ENCODE data around the gene RMI2.

Gene RMI2

GRCh38 chr16:11386791-11387546 is 41.7 kb downstream of the RMI2 start:
- DNase-seq: no peak

GRCh38 chr16:11389083-11389482 is 43.8 kb downstream of the RMI2 start:
- DNase-seq: no peak

- DNase-seq: no peak
Observed at GRCh38 chr16:11389631-11390565, 44.6 kb downstream of the RMI2 start.

GRCh38 chr16:11390573-11391495 is 45.6 kb downstream of the RMI2 start:
- DNase-seq: no peak

- DNase-seq: no peak
Observed at GRCh38 chr16:11391576-11391975, 46.3 kb downstream of the RMI2 start.

GRCh38 chr16:11392041-11392581 is 46.9 kb downstream of the RMI2 start:
- no peak for DNase-seq

GRCh38 chr16:11393366-11393765 is 48.1 kb downstream of the RMI2 start:
- DNase-seq: no peak

- no peak for DNase-seq
Observed at GRCh38 chr16:11393861-11394592, 48.8 kb downstream of the RMI2 start.

- no peak for DNase-seq
Observed at GRCh38 chr16:11394593-11394960, 49.3 kb downstream of the RMI2 start.

GRCh38 chr16:11395008-11395948 is 50.0 kb downstream of the RMI2 start:
- no peak for DNase-seq

- DNase-seq: no peak
Observed at GRCh38 chr16:11395949-11396240, 50.6 kb downstream of the RMI2 start.

- peak; percentile 71 for DNase-seq
Observed at GRCh38 chr16:11396241-11397048, 51.2 kb downstream of the RMI2 start.

- DNase-seq: no peak
Observed at GRCh38 chr16:11398136-11398535, 52.9 kb downstream of the RMI2 start.

- no peak for DNase-seq
Observed at GRCh38 chr16:11398851-11399250, 53.6 kb downstream of the RMI2 start.

GRCh38 chr16:11399261-11399831 is 54.1 kb downstream of the RMI2 start:
- DNase-seq: no peak

GRCh38 chr16:11400076-11400475 is 54.8 kb downstream of the RMI2 start:
- DNase-seq: no peak
